MG63 (cell line): ENCODE results near the gene AP5B1. TPM values are rescaled to one million over a fixed set of nuclear protein-coding genes. Genes with fewer than 3 reads are reported as not detected.
"Not testable (repeated sequence)": the region's sequence is repeated elsewhere in the genome, so short reads cannot be mapped to it uniquely, and the experiment has no call there.

Experiments
- DNase-seq: peaks from one replicate; pipeline ENCODE4 v3.0.0-alpha.2; 2020
- H3K27me3 ChIP-seq: fragments of 250-450 bp; sonication (Bioruptor Pico); 2 replicates; pipeline ENCODE4 v1.5.1; 2020; ENCODE audit warnings: mild to moderate bottlenecking, moderate library complexity
- H3K36me3 ChIP-seq: fragments of 250-450 bp; sonication (Bioruptor Pico); 2 replicates; pipeline ENCODE4 v1.5.1; 2020; ENCODE audit warnings: mild to moderate bottlenecking, moderate library complexity
- H3K4me3 ChIP-seq: fragments of 250-450 bp; sonication (Bioruptor Pico); 2 replicates; pipeline ENCODE4 v1.5.1; 2020; ENCODE audit warnings: mild to moderate bottlenecking, moderate library complexity
- H3K9me3 ChIP-seq: fragments of 250-450 bp; sonication (Bioruptor Pico); 2 replicates; pipeline ENCODE4 v1.5.1; 2020; ENCODE audit warnings: mild to moderate bottlenecking, moderate library complexity
- total RNA-seq: library from RNA; depleted of rRNA; stranded (reverse); fragments of >200 nt; shearing (Covaris generic); gene quantifications from 2 replicates; pipeline ENCODE4 v1.2.3, GENCODE V29; 2014; ENCODE audit warnings: low replicate concordance

The AP5B1 gene
- total RNA-seq, 1 experiment from 2014 or later: 7.6 TPM

DNA sequence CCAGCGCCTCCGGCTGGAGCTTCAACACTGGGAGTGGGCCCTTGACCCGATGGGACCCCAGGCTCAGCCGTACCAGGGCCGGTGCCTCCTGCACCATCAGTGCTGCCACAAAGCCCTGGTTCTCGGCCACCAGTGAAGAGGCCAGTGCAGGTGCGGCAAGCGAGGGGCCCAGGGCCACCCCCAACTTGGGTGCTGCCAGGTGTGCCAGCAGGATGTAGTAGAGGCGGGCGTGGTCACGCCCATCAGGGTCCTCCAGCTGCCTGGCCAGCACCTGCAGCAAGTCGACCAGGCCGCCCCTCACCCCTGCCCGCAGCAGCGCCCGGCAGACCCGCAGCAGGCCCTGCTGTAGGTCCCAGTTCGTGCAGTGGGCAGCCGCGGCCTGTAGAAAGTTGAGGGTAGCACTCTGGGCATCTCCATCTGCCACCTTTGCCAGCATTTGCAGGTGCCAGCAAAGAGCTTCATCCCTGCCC lies 2.3 kb downstream of the AP5B1 start:
- Histone ChIP-seq H3K4me3 (no peak overlapping the region), H3K9me3 (no peaks in the 10 kb centered on the region), H3K36me3 (peaks cover 32% of the 10 kb centered on the region), H3K27me3 (no peaks in the 10 kb centered on the region)
- DNase-seq: no peak

DNA sequence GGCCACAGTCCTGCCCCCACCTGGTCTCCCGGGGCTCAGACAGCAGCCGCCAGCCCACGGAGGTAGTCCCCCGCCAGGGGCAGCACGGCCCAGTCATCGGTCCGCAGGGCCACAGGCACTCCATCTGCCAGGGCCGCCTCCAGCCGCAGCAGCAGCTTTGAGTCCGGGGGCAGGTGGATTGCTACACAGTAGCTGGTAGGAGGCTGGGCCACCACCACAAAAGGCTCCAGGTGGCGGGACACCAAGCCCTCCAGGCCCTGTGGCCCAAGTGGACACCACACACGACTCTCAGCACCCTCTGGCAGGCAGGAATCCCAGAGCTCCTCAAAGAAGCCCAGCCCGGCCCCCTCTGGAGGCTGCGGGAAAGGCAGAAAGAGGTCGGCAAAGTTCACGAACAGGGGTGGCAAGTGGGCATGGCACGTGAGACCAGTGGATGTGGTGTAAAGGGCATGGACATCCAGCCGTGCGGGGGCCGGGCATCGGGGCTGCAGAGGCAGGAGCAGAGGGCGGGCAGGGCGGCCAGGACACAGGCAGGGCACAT lies 2.9 kb downstream of the AP5B1 start:
- Histone ChIP-seq H3K36me3 (peaks cover 32% of the 10 kb centered on the region), H3K9me3 (no peaks in the 10 kb centered on the region), H3K4me3 (no peak overlapping the region), H3K27me3 (no peaks in the 10 kb centered on the region)
- no peak for DNase-seq

- Histone ChIP-seq H3K9me3 (no peaks in the 10 kb centered on the region), H3K36me3 (peaks cover 32% of the 10 kb centered on the region), H3K27me3 (no peaks in the 10 kb centered on the region), H3K4me3 (no peak overlapping the region)
- DNase-seq: no peak
These were observed 3.5 kb downstream of the AP5B1 start for GRCh38 chr11:65777241-65777640.

- DNase-seq: no peak
- Histone ChIP-seq H3K27me3 (no peaks in the 10 kb centered on the region), H3K4me3 (no peak overlapping the region), H3K9me3 (no peaks in the 10 kb centered on the region), H3K36me3 (peaks cover 32% of the 10 kb centered on the region)
These were observed 4.0 kb downstream of the AP5B1 start for GRCh38 chr11:65776710-65777141.

- DNase-seq: no peak
These were observed 4.6 kb downstream of the AP5B1 start for GRCh38 chr11:65776196-65776595.

DNA sequence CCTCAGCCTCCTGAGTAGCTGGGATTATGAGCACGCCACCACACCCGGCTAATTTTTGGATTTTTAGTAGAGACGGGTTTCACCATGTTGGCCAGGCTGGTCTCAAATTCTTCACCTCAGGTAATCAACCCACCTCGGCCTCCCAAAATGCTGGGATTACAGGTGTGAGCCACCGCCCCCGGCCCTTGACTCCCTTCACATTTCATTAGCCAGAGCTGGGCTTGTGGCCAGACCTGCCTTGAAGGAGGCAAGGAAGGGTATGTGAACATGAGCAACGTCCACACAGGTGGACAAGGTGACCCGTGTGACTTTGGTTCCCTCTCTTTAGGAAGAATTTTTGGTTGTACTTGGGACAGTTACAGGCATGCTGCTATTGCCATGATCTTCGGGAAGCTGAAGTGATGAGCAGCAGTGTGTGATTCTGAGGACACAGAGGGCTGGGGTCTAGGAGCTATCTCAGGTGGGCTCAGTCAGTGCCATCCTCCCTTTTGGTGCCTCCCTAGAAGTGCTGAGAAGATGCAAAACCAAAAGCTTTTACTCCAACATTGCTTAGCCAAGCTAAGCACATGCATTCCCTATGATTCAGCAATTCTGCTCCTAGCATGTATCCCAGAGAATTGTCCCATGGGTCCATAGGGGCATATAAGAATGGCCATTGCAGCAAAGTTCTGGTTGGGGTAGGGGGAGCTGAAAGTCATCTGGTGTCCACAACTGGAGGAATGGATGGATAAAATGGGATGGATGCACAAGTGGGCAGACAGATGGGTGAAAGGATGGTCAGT lies 6.1 kb downstream of the AP5B1 start:
- no peak for DNase-seq

More at GRCh38 chr11:65776196-65776595, 4.6 kb downstream of the AP5B1 start:
- H3K9me3 ChIP-seq: no peaks in the 10 kb centered on the region
- no peak overlapping the region for H3K4me3 ChIP-seq
- H3K27me3 ChIP-seq: no peaks in the 10 kb centered on the region
- peaks cover 32% of the 10 kb centered on the region for H3K36me3 ChIP-seq

DNA sequence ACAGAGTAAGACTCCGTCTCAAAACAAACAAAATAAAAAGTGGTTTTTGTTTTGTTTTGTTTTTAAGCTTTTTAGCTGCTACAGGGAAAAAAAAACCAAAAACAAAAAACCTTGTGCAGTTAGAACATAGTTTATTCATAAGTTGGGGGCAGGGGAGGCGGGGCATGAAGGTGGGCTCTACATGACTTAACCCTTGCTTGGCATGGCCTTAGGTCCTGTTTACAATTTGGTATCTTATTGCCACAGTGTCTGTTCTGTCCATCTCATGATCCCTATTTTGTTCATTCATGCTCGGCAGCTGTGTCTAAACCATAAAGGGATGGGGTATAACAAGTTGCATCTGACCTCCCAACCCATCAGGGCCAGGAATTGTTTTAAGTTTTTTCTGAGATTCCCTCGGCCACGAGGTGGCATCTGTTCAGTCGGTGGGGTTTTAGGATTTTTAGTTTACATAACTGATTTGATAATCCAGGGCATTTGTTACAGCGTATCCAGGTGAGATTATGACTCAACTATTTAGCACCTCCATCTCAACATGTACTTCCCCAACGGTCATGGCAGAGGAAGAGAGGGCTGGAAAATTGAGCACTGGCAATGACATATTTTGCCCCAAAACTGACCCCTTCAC lies 6.9 kb downstream of the AP5B1 start:
- no peak overlapping the region for H3K4me3 ChIP-seq
- no peaks in the 10 kb centered on the region for H3K27me3 ChIP-seq
- H3K36me3 ChIP-seq: peaks cover 25% of the 10 kb centered on the region
- H3K9me3 ChIP-seq: 0 out of 2 replicates have a peak, but pooled peaks cover 2% of the 10 kb centered on the region
- no peak for DNase-seq

More for the DNA sequence above, 6.1 kb downstream of the AP5B1 start:
- no peaks in the 10 kb centered on the region for H3K9me3 ChIP-seq
- no peak overlapping the region for H3K4me3 ChIP-seq
- H3K36me3 ChIP-seq: peaks cover 32% of the 10 kb centered on the region
- no peaks in the 10 kb centered on the region for H3K27me3 ChIP-seq

- H3K9me3 ChIP-seq: peaks cover 5% of the 10 kb centered on the region; the same call in 1 of the 2 replicates
- peaks cover 7% of the 10 kb centered on the region for H3K36me3 ChIP-seq
- H3K4me3 ChIP-seq: no peak overlapping the region
- H3K27me3 ChIP-seq: no peaks in the 10 kb centered on the region
- DNase-seq: no peak
These were observed 9.1 kb downstream of the AP5B1 start for GRCh38 chr11:65771589-65772112.

- DNase-seq: no peak
- no peaks in the 10 kb centered on the region for H3K27me3 ChIP-seq
- H3K4me3 ChIP-seq: no peak overlapping the region
- peaks cover 7% of the 10 kb centered on the region for H3K36me3 ChIP-seq
- H3K9me3 ChIP-seq: peaks cover 5% of the 10 kb centered on the region; the same call in 1 of the 2 replicates
These were observed 9.7 kb downstream of the AP5B1 start for GRCh38 chr11:65770951-65771567.

- H3K27me3 ChIP-seq, DNase-seq, H3K36me3 ChIP-seq, H3K4me3 ChIP-seq, H3K9me3 ChIP-seq: not testable (repeated sequence)
These were observed 13.0 kb downstream of the AP5B1 start for GRCh38 chr11:65767806-65768205.

DNA sequence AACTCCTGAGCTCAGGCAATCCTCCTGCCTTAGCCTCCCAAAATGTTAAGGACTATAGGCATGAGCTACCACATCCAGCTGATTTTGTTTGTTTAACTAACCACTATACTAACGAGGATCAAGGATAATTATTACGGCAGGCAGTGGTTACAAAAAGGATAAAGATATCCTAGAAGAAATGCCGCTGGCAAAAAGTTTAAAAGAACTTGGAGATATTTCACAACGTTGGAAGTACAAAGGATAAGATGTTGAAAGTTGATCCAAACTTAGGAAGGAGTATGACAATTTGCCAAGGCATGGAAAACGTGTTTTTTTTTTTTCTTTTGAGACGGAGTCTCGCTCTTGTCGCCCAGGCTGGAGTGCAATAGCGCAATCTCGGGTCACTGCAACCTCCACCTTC lies 13.4 kb downstream of the AP5B1 start:
- H3K9me3 ChIP-seq: peaks cover 5% of the 10 kb centered on the region; the same call in 1 of the 2 replicates
- H3K4me3 ChIP-seq: no peak overlapping the region
- H3K36me3 ChIP-seq: no peaks in the 10 kb centered on the region
- no peaks in the 10 kb centered on the region for H3K27me3 ChIP-seq
- DNase-seq: no peak

- Histone ChIP-seq H3K4me3 (no peak overlapping the region), H3K36me3 (no peaks in the 10 kb centered on the region), H3K27me3 (no peaks in the 10 kb centered on the region), H3K9me3 (peaks cover 5% of the 10 kb centered on the region; the same call in 1 of the 2 replicates)
- DNase-seq: peak; percentile 59
These were observed 14.2 kb downstream of the AP5B1 start for GRCh38 chr11:65766535-65766934.

DNA sequence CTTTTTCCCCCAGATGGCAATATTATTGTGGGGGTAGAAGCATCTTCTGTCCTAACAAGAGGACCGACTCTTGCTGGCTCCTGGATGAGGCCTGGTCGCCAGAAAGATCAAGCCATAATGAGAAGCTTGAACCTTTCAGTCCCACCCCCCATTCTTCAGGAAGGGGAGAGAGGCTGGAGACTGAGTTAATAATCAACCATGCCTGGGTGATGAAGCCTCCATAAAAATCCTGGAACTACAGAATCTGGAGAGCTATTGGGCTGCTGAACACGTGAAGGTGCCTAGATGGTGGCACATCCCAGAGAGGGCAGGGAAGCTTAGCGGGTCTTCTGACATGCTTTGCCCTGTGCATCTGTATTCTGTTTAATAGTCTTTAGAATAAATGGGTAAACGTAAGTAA lies 16.3 kb downstream of the AP5B1 start:
- no peak for DNase-seq
- Histone ChIP-seq H3K36me3 (no peaks in the 10 kb centered on the region), H3K9me3 (peaks cover 4% of the 10 kb centered on the region; the same call in 1 of the 2 replicates), H3K27me3 (no peaks in the 10 kb centered on the region), H3K4me3 (no peak overlapping the region)

DNA sequence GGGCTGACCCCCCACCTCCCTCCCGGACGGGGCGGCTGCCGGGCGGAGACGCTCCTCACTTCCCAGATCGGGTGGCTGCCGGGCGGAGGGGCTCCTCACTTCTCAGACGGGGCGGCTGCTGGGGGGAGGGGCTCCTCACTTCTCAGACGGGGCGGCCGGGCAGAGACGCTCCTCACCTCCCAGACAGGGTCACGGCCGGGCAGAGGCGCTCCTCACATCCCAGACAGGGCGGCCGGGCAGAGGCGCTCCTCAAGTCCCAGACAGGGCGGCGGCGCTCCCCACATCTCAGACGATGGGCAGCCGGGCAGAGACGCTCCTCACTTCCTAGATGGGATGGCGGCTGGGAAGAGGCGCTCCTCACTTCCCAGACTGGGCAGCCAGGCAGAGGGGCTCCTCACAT lies 18.0 kb downstream of the AP5B1 start:
- not testable (repeated sequence) for H3K9me3 ChIP-seq, H3K27me3 ChIP-seq, H3K36me3 ChIP-seq, DNase-seq, H3K4me3 ChIP-seq

GRCh38 chr11:65762169-65762568 lies 18.6 kb downstream of the AP5B1 start:
- not testable (repeated sequence) for H3K27me3 ChIP-seq, H3K9me3 ChIP-seq, H3K36me3 ChIP-seq, H3K4me3 ChIP-seq, DNase-seq

GRCh38 chr11:65745049-65745448 lies 35.7 kb downstream of the AP5B1 start:
- Histone ChIP-seq H3K4me3 (no peak overlapping the region), H3K9me3 (peaks cover 4% of the 10 kb centered on the region; the same call in 1 of the 2 replicates), H3K36me3 (no peaks in the 10 kb centered on the region), H3K27me3 (peaks cover 9% of the 10 kb centered on the region; the same call in 1 of the 2 replicates)
- DNase-seq: no peak

DNA sequence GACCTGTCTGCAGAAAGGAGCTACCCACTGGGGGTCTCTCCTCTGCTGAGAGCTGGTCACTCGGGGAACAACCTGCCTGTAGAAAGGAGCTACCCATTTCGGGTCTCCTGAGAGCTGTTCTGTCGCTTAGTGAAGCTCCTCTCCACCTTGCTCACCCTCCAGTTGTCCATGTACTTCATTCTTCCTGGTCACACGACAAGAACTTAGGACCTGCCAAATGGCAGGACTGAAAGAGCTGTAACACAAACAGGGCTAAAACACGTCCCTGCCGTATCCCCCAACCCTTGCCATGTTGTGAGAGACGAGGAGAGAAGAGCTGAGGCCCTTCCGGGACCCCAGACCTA lies 36.1 kb downstream of the AP5B1 start:
- Histone ChIP-seq H3K4me3 (no peak overlapping the region), H3K36me3 (no peaks in the 10 kb centered on the region), H3K27me3 (peaks cover 6% of the 10 kb centered on the region; the same call in 1 of the 2 replicates), H3K9me3 (peaks cover 4% of the 10 kb centered on the region; the same call in 1 of the 2 replicates)
- DNase-seq: no peak
